Lung (tissue), 12 donors: ENCODE results near the gene PHOX2B. TPM values are rescaled to one million over a fixed set of nuclear protein-coding genes. Genes with fewer than 3 reads are reported as not detected.
"Not testable (repeated sequence)": the region's sequence is repeated elsewhere in the genome, so short reads cannot be mapped to it uniquely, and the experiment has no call there.

ENCODE experiments used
- ATAC-seq: fragments of 200-7000 bp; cut with Tn5 transposase; one replicate; pipeline ENCODE4 v1.9.1; 2020; ENCODE audit warnings: moderate number of reproducible peaks; ENCODE audit not compliant: insufficient read depth, low FRiP score
- DNase-seq, 3 donors: peaks; one replicate each; pipeline ENCODE4 v3.0.0-alpha.2; 2013 to 2017
- H3K27ac ChIP-seq, 2 donors: one replicate each; pipeline ENCODE4 v1.5.1; 2013; ENCODE audit warnings: mild to moderate bottlenecking in 2 of 2, moderate library complexity in 2 of 2, control low read depth in 1 of 2, inconsistent platforms in 1 of 2, low read depth in 1 of 2, low read length in 1 of 2
- H3K27me3 ChIP-seq, 3 donors: one replicate each; pipeline ENCODE4 v1.5.1; 2013; ENCODE audit warnings: low read length in 2 of 3; ENCODE audit not compliant: control insufficient read depth in 3 of 3, insufficient read depth in 3 of 3
- H3K36me3 ChIP-seq, 4 donors: one replicate each; pipeline ENCODE4 v1.5.1; 2013; ENCODE audit warnings: low read length in 4 of 4, mild to moderate bottlenecking in 1 of 4, moderate library complexity in 1 of 4; ENCODE audit not compliant: control insufficient read depth in 4 of 4, insufficient read depth in 4 of 4
- H3K4me1 ChIP-seq, 5 donors: one replicate each; pipeline ENCODE4 v1.5.1; 2013; ENCODE audit warnings: low read length in 5 of 5, mild to moderate bottlenecking in 2 of 5, moderate library complexity in 1 of 5; ENCODE audit not compliant: control insufficient read depth in 5 of 5, insufficient read depth in 5 of 5
- H3K4me3 ChIP-seq: one replicate; pipeline ENCODE4 v1.5.1; 2013; ENCODE audit warnings: mild to moderate bottlenecking, control low read depth, moderate library complexity
- H3K9ac ChIP-seq, 2 donors: one replicate each; pipeline ENCODE4 v1.5.1; 2013; ENCODE audit warnings: low read length in 2 of 2, control low read depth in 1 of 2; ENCODE audit not compliant: insufficient read depth in 1 of 2
- H3K9me3 ChIP-seq, 4 donors: one replicate each; pipeline ENCODE4 v1.5.1; 2013; ENCODE audit warnings: low read length in 3 of 4, mild to moderate bottlenecking in 1 of 4, moderate library complexity in 1 of 4; ENCODE audit not compliant: control insufficient read depth in 4 of 4, insufficient read depth in 3 of 4
- WGBS, 2 donors: extraction: QIAGEN DNeasy Blood & Tissue Kit; methylation state at CpG; one replicate each; pipeline ENCODE4 v1.1.7; 2013; 5-methylcytosine and 5-hydroxymethylcytosine counted together
- polyA plus RNA-seq, 2 donors: library from polyadenylated mRNA; stranded (reverse); fragments of 200-250 nt; gene quantifications; one replicate each; pipeline ENCODE4 v1.2.1, GENCODE V29; 2013
- total RNA-seq, 2 donors: library from RNA; depleted of rRNA in 1 of 2; stranded (reverse); fragments of >200 nt in 1 of 2; gene quantifications; one replicate each; pipeline ENCODE4 v1.2.1, GENCODE V29; 2014 to 2021
- TF ChIP-seq, protein P1 (sequence below): IDR thresholded peaks from 2 replicates; pipeline ENCODE4 v1.5.1; 2012; ENCODE audit warnings: mild to moderate bottlenecking; ENCODE audit errors: control extremely low read depth, extremely low read depth
- donor health status: control.
- donor health status: control.
- donor health status: Bipolar disorder and iron deficiency.
- donor health status: healthy.
- donor health status: DM: yes; HTN: yes; CAD: no.

PHOX2B gene
- total and polyA plus RNA-seq, 4 donors: not detected

DNA sequence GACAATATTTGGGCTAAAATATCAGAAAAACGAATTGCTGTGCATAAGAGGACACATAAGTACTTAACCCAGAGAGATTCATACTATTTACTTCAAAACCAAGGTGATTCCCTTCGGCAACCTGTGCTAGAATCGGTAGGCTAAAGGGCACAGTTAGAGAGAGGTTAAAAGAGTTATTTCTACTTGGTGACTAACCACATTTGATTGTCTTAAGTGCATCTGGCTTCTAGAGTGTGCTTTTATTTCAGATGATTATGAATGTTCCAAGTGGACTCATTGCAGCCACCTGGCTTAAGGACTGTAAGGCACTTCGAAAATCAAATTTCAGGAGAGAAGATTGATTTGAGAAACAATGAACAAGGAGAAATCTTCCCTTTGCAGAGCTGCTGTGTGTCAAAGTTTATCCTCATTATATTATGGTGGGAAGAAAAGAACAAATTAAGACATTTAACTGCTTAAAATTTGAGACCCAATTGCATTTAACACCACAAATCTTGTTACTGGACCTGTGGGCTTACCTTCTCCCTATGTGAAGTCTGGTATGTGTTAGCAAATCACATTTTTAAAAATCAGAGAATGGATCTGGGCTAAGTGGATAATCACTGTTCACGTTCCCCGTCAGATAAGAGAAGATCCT lies 34.0 kb downstream of the PHOX2B start:
- H3K27ac ChIP-seq: no peak overlapping the region
- ATAC-seq: no peak
- 79 to 84% methylated on average over 6 of the region's 6 CpGs for WGBS, 2 donors

DNA sequence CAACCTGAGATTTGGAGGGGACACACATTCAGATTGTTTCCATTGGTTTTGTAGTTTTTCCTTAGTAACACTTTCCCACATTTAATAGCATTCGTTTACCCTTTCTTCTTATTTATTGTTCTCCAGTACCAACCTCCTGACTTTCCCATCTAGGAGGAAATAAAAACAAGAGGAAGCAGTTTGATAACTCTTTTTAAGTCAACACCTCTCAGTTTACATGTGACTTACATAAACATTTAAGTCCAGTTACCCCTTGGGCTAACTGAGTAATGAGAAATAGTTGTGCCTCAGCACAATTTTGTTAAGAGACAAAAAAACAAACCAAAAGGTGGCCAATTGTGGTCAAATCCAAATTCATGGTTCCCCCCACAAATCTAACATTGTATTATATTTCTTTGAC lies 34.8 kb downstream of the PHOX2B start:
- Histone ChIP-seq H3K27ac (no peak overlapping the region), H3K4me1 (no peaks in the 10 kb centered on the region), H3K9me3 (no peaks in the 10 kb centered on the region), H3K9ac (no peak overlapping the region), H3K4me3 (no peak overlapping the region), H3K36me3 (no peaks in the 10 kb centered on the region), H3K27me3 (peaks cover 0 to 21% (median 6%) of the 10 kb centered on the region in 3 donors)
- DNase-seq (no peak), ATAC-seq (no peak)
- 54 to 62% methylated on average over 1 of the region's 1 CpG for WGBS, 2 donors
- TF ChIP-seq, protein P1, sequence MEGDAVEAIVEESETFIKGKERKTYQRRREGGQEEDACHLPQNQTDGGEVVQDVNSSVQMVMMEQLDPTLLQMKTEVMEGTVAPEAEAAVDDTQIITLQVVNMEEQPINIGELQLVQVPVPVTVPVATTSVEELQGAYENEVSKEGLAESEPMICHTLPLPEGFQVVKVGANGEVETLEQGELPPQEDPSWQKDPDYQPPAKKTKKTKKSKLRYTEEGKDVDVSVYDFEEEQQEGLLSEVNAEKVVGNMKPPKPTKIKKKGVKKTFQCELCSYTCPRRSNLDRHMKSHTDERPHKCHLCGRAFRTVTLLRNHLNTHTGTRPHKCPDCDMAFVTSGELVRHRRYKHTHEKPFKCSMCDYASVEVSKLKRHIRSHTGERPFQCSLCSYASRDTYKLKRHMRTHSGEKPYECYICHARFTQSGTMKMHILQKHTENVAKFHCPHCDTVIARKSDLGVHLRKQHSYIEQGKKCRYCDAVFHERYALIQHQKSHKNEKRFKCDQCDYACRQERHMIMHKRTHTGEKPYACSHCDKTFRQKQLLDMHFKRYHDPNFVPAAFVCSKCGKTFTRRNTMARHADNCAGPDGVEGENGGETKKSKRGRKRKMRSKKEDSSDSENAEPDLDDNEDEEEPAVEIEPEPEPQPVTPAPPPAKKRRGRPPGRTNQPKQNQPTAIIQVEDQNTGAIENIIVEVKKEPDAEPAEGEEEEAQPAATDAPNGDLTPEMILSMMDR: no peak

More for the DNA sequence above, 34.0 kb downstream of the PHOX2B start:
- peaks cover 0 to 23% (median 6%) of the 10 kb centered on the region in 3 donors for H3K27me3 ChIP-seq
- H3K4me1 ChIP-seq: no peaks in the 10 kb centered on the region
- H3K4me3 ChIP-seq: no peak overlapping the region
- no peak overlapping the region for H3K9ac ChIP-seq
- DNase-seq: no peak
- peaks cover 0 to under 1% (median 0%) of the 10 kb centered on the region in 4 donors for H3K9me3 ChIP-seq
- H3K36me3 ChIP-seq: no peaks in the 10 kb centered on the region
- TF ChIP-seq, protein P1: no peak

DNA sequence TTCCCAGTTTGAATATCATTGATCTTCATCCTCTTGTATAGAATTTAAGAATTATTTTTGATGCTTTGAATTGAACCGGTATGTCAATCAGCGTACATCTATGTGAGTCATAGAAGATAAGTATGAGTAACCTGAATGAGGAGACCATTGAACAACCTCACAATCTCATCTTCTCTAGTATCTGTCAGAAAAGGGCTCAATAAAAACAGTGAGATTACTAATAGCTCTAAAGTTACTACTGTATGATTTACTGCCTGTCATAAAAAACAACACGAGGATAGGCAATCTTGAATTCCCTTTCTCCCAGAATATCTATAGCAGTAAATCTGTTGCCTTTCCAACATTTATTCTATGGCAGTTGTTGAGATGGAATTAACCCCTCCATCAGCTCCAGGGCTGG lies 36.1 kb downstream of the PHOX2B start:
- no peak overlapping the region for H3K9ac ChIP-seq
- 65 to 81% methylated on average over 3 of the region's 3 CpGs for WGBS, 2 donors

DNA sequence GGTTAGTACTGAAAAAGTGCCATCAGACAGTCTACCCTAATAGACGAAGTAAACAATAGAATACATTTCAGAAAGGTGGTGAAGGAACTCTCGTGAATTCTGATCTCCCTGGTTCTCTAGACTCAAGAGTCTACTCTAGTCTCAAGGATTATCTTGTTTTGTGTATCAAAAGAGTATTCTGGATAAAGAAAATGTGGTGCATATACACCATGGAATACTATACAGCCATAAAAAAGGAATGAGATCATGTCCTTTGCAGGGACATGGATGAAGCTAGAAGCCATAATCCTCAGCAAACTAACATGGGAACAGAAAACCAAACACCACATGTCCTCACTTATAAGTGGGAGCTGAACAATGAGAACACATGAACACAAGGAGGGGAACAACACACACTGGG lies 36.9 kb downstream of the PHOX2B start:
- not testable (repeated sequence) for H3K9ac ChIP-seq, H3K4me3 ChIP-seq, H3K4me1 ChIP-seq, H3K9me3 ChIP-seq, DNase-seq, H3K36me3 ChIP-seq, H3K27ac ChIP-seq, ATAC-seq
- peaks cover 0 to 15% (median 4%) of the 10 kb centered on the region in 3 donors for H3K27me3 ChIP-seq
- 91 to 93% methylated on average over 2 of the region's 2 CpGs for WGBS, 2 donors

More for the DNA sequence above, 36.1 kb downstream of the PHOX2B start:
- DNase-seq (no peak), ATAC-seq (no peak)
- H3K4me3 ChIP-seq: no peak overlapping the region
- no peaks in the 10 kb centered on the region for H3K9me3 ChIP-seq
- peaks cover 0 to 17% (median 6%) of the 10 kb centered on the region in 3 donors for H3K27me3 ChIP-seq
- TF ChIP-seq, protein P1: no peak
- no peaks in the 10 kb centered on the region for H3K4me1 ChIP-seq
- H3K27ac ChIP-seq: no peak overlapping the region
- H3K36me3 ChIP-seq: no peaks in the 10 kb centered on the region
